NCI-H1930 (cell line): ENCODE data around the gene PPM1J.

Source experiments
- DNase-seq, 2 experiments: peaks; one replicate each; lab custom pipeline; 2025; lab: John Stamatoyannopoulos, UW

Gene PPM1J

GRCh38 chr1:112687361-112687760 lies 27.8 kb downstream of the PPM1J start:
- DNase-seq = no peak

GRCh38 chr1:112686835-112687234 lies 28.3 kb downstream of the PPM1J start:
- no peak for DNase-seq

GRCh38 chr1:112686417-112686816 lies 28.7 kb downstream of the PPM1J start:
- no peak for DNase-seq

- DNase-seq = no peak
These were observed 29.2 kb downstream of the PPM1J start for GRCh38 chr1:112685913-112686312.

GRCh38 chr1:112678605-112679004 lies 36.5 kb downstream of the PPM1J start:
- DNase-seq = no peak

- DNase-seq = no peak
These were observed 37.6 kb downstream of the PPM1J start for GRCh38 chr1:112677501-112677900.

- no peak for DNase-seq
These were observed 38.6 kb downstream of the PPM1J start for GRCh38 chr1:112676543-112676942.

GRCh38 chr1:112675728-112676381 lies 39.3 kb downstream of the PPM1J start:
- no peak for DNase-seq

GRCh38 chr1:112674986-112675727 lies 40.0 kb downstream of the PPM1J start:
- DNase-seq = peak; percentile 58 to 62

- DNase-seq = peak; percentile 25 to 55
These were observed 40.6 kb downstream of the PPM1J start, which contains the start of gene MOV10 for GRCh38 chr1:112674440-112674985. Gene MOV10 (plus strand): TSS chr1:112674659. CDS start chr1:112674913, 254 bp downstream.

GRCh38 chr1:112673592-112674439 lies 41.3 kb downstream of the PPM1J start:
- peak in 1 of 2 experiments; percentile 6 for DNase-seq

- no peak for DNase-seq
These were observed 42.3 kb downstream of the PPM1J start for GRCh38 chr1:112672842-112673241.

- no peak for DNase-seq
These were observed 43.1 kb downstream of the PPM1J start for GRCh38 chr1:112672009-112672408.

- no peak for DNase-seq
These were observed 48.2 kb downstream of the PPM1J start for GRCh38 chr1:112666946-112667345.

GRCh38 chr1:112665857-112666256 lies 49.3 kb downstream of the PPM1J start:
- no peak for DNase-seq
